Uterus (tissue), 4 donors: ENCODE data around the gene WFS1. TPM values are rescaled to one million over a fixed set of nuclear protein-coding genes. Genes with fewer than 3 reads are reported as not detected.

Source experiments
- DNase-seq, 2 donors: peaks; one replicate each; pipeline ENCODE4 v3.0.0-alpha.2; 2019 to 2020
- H3K27ac ChIP-seq, 2 donors: fragments of 200-600 bp; sonication (generic); 1 replicate in 1 of 2; 2 replicates in 1 of 2; pipeline ENCODE4 v1.5.1; 2016 to 2018
- H3K27me3 ChIP-seq, 2 donors: fragments of 200-600 bp; sonication (generic); one replicate each; pipeline ENCODE4 v1.5.1; 2018 to 2019; ENCODE audit warnings: control low read depth in 1 of 2
- H3K36me3 ChIP-seq, 2 donors: fragments of 200-600 bp; sonication (generic); one replicate each; pipeline ENCODE4 v1.5.1; 2019; ENCODE audit warnings: control low read depth in 1 of 2
- H3K4me1 ChIP-seq, 2 donors: fragments of 200-600 bp; sonication (generic); one replicate each; pipeline ENCODE4 v1.5.1; 2018 to 2019; ENCODE audit warnings: control low read depth in 1 of 2
- H3K4me3 ChIP-seq, 2 donors: fragments of 200-600 bp; sonication (generic); 1 replicate in 1 of 2; 2 replicates in 1 of 2; pipeline ENCODE4 v1.5.1; 2018 to 2019; ENCODE audit warnings: mild to moderate bottlenecking in 1 of 2
- H3K9me3 ChIP-seq, 2 donors: fragments of 200-600 bp; sonication (generic); one replicate each; pipeline ENCODE4 v1.5.1; 2019; ENCODE audit warnings: control low read depth in 1 of 2
- POLR2A ChIP-seq, 2 donors: fragments of 450-650 bp; IDR thresholded peaks; one replicate each; pipeline ENCODE4 v1.6.1; 2016; ENCODE audit warnings: antibody characterized with exemption in 2 of 2, mild to moderate bottlenecking in 1 of 2, moderate library complexity in 1 of 2
- intact Hi-C: fragments of 100-400 bp; cut with DNase I; formaldehyde crosslinking; loops from one replicate; pipeline ENCODE4 v1.15.1; 2023; ENCODE audit warnings: low total_unique reads
- total RNA-seq, 4 donors: library from RNA; depleted of rRNA in 3 of 4; stranded (reverse); fragments of >200 nt in 3 of 4; gene quantifications; one replicate each; pipeline versions ENCODE4 v1.1.0 to v1.2.4, GENCODE V29; 2014 to 2023
- TF ChIP-seq, protein P1 (sequence below), 4 experiments: fragments of 200-600 bp in 2 of 4; fragments of 450-650 bp in 2 of 4; sonication (generic) in 2 of 4; IDR thresholded peaks; one replicate each; pipeline ENCODE4 v1.5.1; 2016 to 2019; ENCODE audit warnings: antibody characterized with exemption in 4 of 4, mild to moderate bottlenecking in 2 of 4, moderate library complexity in 1 of 4
- donor health status: DM: yes; HTN: yes; CAD: no.

Gene WFS1
- total RNA-seq, 4 donors from 2014 or later: 27.5 to 118 (median 51.9) TPM

DNA sequence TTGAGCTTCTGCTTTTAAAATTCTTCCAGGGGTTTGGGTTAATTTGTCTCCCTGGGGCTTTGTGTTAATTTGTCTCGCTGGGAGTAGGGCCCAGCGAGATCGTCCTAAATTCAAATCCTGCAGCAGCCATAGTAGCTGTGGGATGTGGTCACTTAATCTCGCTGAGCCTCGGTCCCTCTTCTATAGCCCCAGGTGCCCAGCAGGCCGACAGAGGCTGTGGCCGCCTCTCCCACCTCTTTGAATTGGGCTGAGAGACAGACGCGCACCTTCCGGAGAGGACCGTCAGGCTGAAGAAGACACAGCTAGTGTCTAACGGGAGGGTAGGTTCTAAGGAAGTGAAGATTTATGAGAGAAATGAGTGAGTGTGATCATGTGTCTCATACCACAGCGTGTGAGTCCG is 15.7 kb upstream of the WFS1 start:
- no peak overlapping the region for H3K4me3 ChIP-seq
- no peaks in the 10 kb centered on the region for H3K27me3 ChIP-seq
- H3K9me3 ChIP-seq: no peaks in the 10 kb centered on the region
- no peak for TF ChIP-seq POLR2A (IDR thresholded peaks at IDR 0.05)
- TF ChIP-seq, protein P1, sequence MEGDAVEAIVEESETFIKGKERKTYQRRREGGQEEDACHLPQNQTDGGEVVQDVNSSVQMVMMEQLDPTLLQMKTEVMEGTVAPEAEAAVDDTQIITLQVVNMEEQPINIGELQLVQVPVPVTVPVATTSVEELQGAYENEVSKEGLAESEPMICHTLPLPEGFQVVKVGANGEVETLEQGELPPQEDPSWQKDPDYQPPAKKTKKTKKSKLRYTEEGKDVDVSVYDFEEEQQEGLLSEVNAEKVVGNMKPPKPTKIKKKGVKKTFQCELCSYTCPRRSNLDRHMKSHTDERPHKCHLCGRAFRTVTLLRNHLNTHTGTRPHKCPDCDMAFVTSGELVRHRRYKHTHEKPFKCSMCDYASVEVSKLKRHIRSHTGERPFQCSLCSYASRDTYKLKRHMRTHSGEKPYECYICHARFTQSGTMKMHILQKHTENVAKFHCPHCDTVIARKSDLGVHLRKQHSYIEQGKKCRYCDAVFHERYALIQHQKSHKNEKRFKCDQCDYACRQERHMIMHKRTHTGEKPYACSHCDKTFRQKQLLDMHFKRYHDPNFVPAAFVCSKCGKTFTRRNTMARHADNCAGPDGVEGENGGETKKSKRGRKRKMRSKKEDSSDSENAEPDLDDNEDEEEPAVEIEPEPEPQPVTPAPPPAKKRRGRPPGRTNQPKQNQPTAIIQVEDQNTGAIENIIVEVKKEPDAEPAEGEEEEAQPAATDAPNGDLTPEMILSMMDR (IDR thresholded peaks at IDR 0.05): no peak
- no peaks in the 10 kb centered on the region for H3K4me1 ChIP-seq
- H3K27ac ChIP-seq: no peak overlapping the region
- intact Hi-C loops: no loop called here
- no peak for DNase-seq
- H3K36me3 ChIP-seq: no peaks in the 10 kb centered on the region

DNA sequence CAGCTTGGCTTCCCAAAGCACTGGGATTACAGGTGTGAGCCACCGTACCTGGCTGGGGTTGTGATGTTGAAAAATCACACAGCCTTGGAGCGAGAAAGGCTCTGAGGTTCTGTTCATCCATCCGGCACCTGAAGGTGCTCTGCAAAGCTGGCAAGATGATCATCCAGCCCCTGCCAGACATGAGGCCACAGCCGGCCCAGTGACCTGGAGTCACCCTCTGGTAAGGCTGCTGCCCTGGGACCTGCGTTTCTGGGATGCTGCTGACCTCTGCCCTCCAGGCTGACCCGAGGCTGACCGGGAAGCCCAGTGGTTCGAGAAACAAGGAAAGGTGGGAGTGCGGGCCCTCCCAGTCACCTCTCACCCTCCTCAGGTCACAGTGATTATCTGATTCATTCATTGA is 13.5 kb upstream of the WFS1 start:
- H3K9me3 ChIP-seq: no peaks in the 10 kb centered on the region
- no peak for DNase-seq
- no peak overlapping the region for H3K27ac ChIP-seq
- no peaks in the 10 kb centered on the region for H3K4me1 ChIP-seq
- TF ChIP-seq POLR2A (IDR thresholded peaks at IDR 0.05): no peak
- TF ChIP-seq, protein P1 (IDR thresholded peaks at IDR 0.05): no peak
- H3K36me3 ChIP-seq: no peaks in the 10 kb centered on the region
- H3K27me3 ChIP-seq: no peaks in the 10 kb centered on the region
- H3K4me3 ChIP-seq: no peak overlapping the region
- intact Hi-C loops: no loop called here

DNA sequence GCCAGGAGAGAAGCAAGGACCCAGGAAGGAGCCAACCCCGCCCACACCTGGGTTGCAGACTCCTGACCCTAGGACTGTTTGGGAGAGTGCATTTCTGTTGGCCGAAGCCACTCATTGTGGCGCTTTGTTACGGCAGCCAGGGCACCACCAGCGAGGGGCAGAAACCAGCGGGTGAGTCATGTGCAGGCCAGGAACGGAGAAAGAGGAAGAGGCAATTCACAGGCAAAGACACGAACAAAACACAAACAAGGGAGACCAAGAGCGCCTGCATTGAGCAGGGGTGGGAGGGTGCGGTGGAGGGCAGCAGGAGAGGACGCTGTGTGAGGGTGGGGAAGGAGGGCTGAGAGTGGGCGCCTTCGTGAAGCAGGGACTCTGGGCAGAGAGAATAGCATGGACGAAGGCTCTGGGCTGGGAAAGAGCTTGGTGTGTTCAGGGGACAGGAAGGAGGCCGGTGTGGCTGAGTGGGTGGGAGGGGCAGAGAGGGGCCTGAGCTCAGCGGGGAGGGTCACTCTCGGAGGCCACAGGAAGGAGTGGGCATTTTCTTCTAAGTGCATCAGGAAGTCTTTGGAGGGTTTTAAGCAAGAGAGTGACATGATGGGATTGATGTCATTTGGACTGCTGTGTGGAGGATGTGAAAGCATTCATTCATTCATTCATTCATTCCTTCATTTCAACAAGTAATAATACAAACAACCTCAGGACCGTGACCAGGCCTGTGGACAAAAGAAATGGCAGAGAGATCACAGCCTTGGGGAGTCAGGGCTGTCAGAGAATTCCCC is 12.2 kb upstream of the WFS1 start:
- no peaks in the 10 kb centered on the region for H3K4me1 ChIP-seq
- intact Hi-C loops: no loop called here
- no peaks in the 10 kb centered on the region for H3K27me3 ChIP-seq
- TF ChIP-seq POLR2A (IDR thresholded peaks at IDR 0.05): no peak
- TF ChIP-seq, protein P1 (IDR thresholded peaks at IDR 0.05): no peak
- no peaks in the 10 kb centered on the region for H3K9me3 ChIP-seq
- H3K36me3 ChIP-seq: no peaks in the 10 kb centered on the region
- no peak for DNase-seq
- no peak overlapping the region for H3K27ac ChIP-seq
- H3K4me3 ChIP-seq: no peak overlapping the region

DNA sequence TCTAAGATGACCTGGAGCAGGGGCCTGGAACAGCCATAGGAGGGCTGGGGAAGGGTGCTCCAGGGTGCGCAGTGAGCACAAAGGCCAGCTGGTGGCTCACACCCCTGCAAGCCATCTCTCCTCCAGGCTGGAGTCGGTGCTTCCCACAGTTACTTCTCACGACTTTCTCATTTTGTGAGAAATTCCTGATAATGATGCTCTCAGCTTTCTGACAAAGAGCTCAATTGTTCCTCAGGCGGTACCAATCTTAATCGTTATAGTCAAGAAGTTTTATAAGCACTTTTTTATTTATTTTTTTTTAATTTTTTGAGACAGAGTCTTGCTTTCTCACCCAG is 11.7 kb upstream of the WFS1 start:
- intact Hi-C loops: no loop called here
- H3K36me3 ChIP-seq: no peaks in the 10 kb centered on the region

DNA sequence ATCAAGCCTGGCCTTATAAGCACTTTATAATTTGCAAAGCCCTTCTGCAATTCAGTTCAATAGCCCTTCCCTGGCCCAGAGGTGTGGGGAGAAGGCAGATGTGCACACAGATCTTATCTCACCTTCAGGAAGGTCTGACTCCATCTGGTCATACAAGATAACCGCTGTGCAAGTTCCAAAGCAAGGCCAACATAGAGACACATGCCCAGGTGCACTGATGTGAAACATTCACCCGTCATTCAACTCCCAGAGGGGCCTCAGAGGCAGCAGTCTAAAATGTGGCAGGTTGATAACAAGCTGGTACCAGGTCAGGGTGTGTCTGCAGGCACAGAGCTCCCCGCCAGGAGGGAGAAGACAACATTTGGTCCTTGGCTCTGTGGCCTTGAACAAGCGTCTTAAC is 10.9 kb upstream of the WFS1 start:
- Histone ChIP-seq H3K36me3 (no peaks in the 10 kb centered on the region), H3K27me3 (no peaks in the 10 kb centered on the region), H3K27ac (no peak overlapping the region), H3K4me1 (no peaks in the 10 kb centered on the region), H3K9me3 (no peaks in the 10 kb centered on the region), H3K4me3 (no peak overlapping the region)
- intact Hi-C loops: no loop called here
- DNase-seq: no peak
- TF ChIP-seq POLR2A (IDR thresholded peaks at IDR 0.05): no peak
- TF ChIP-seq, protein P1 (IDR thresholded peaks at IDR 0.05): no peak

More for the DNA sequence above, 11.7 kb upstream of the WFS1 start:
- Histone ChIP-seq H3K27ac (no peak overlapping the region), H3K9me3 (no peaks in the 10 kb centered on the region), H3K4me3 (no peak overlapping the region), H3K4me1 (no peaks in the 10 kb centered on the region), H3K27me3 (no peaks in the 10 kb centered on the region)
- TF ChIP-seq, protein P1 (IDR thresholded peaks at IDR 0.05): no peak
- DNase-seq: no peak
